K562 (cell line): ENCODE data around the gene SORCS1.

Experiments
- BRCA1 ChIP-seq, 2 experiments: fragments of 450-650 bp in 1 of 2; sonication (generic) in 1 of 2; formaldehyde crosslinking in 1 of 2; IDR thresholded peaks; 2 replicates each; pipeline versions ENCODE4 v1.5.0 to v1.6.1; 2017 to 2020; ENCODE audit warnings: mild to moderate bottlenecking in 1 of 2, missing genetic modification reagents in 1 of 2
- CREB1 ChIP-seq, 2 experiments: sonication (generic) in 1 of 2; formaldehyde crosslinking in 1 of 2; IDR thresholded peaks; 2 replicates each; pipeline versions ENCODE4 v1.6.1 to v1.8.0; 2012 to 2022; ENCODE audit warnings: inconsistent platforms in 1 of 2, mild to moderate bottlenecking in 1 of 2, missing genetic modification reagents in 1 of 2, moderate library complexity in 1 of 2
- CTCF ChIP-seq, 3 experiments: IDR thresholded peaks in 2 of 3; conservative IDR thresholded peaks in 1 of 3; 2 replicates each; pipeline ENCODE4 v1.5.1; 2011 to 2012; ENCODE audit warnings: low read length in 3 of 3, mild to moderate bottlenecking in 3 of 3, control low read depth in 2 of 3, improper control_type of control experiment in 1 of 3, inconsistent platforms in 1 of 3, low read depth in 1 of 3, mixed read lengths in 1 of 3, moderate library complexity in 1 of 3; ENCODE audit not compliant: insufficient read depth in 2 of 3
- ESRRA ChIP-seq: fragments of 450-650 bp; IDR thresholded peaks from 2 replicates; pipeline ENCODE4 v1.6.1; 2014; ENCODE audit warnings: low read depth, mild to moderate bottlenecking, moderate library complexity, borderline replicate concordance
- HNRNPK ChIP-seq: fragments of 200-400 bp; formaldehyde crosslinking; IDR thresholded peaks from one replicate; pipeline ENCODE4 v1.6.1; 2018; ENCODE audit warnings: mild to moderate bottlenecking, low read depth, low read length; ENCODE audit not compliant: poor library complexity, severe bottlenecking
- NBN ChIP-seq: fragments of 450-650 bp; IDR thresholded peaks from 2 replicates; pipeline ENCODE4 v1.6.1; 2016; ENCODE audit warnings: low read depth, mild to moderate bottlenecking
- ZNF512 ChIP-seq: IDR thresholded peaks from 2 replicates; pipeline ENCODE4 v1.6.1; 2016; ENCODE audit warnings: missing genetic modification characterization, missing compliant biosample characterization

- TF ChIP-seq ZNF512 (tag): no peak
- TF ChIP-seq ESRRA: no peak
- no peak for TF ChIP-seq CREB1 (IDR thresholded peaks at IDR 0.05)
- TF ChIP-seq CREB1 (CRISPR knock-in tag; IDR thresholded peaks at IDR 0.05): no peak
- no peak for TF ChIP-seq BRCA1 (IDR thresholded peaks at IDR 0.05)
- no peak for TF ChIP-seq BRCA1 (CRISPR knock-in tag; IDR thresholded peaks at IDR 0.05)
- TF ChIP-seq CTCF (IDR thresholded peaks at IDR 0.05 in 2 of 3, conservative IDR thresholded peaks at IDR 0.05 in 1 of 3; ENCODE audit: insufficient read depth in 2 of 3, low read depth in 1 of 3, low read length in 3 of 3): no peak
- TF ChIP-seq HNRNPK: no peak
- no peak for TF ChIP-seq NBN
Observed at GRCh38 chr10:107083388-107084009, 81.0 kb downstream of the SORCS1 start.
